H9 (cell line): ENCODE data around the gene ILF2. TPM values are rescaled to one million over a fixed set of nuclear protein-coding genes. Genes with fewer than 3 reads are reported as not detected.

Source experiments
- DNase-seq: peaks from one replicate; pipeline ENCODE4 v3.0.0-alpha.2; 2017
- H2AFZ ChIP-seq: one replicate; pipeline ENCODE4 v1.6.1; 2013; ENCODE audit warnings: mild to moderate bottlenecking, low read length, control low read depth, moderate library complexity
- H2AK5ac ChIP-seq: 2 replicates; pipeline ENCODE4 v1.6.1; 2013; ENCODE audit warnings: low read length, control low read depth, mixed read lengths; ENCODE audit not compliant: insufficient read length
- H2BK120ac ChIP-seq: one replicate; pipeline ENCODE4 v1.6.1; 2013; ENCODE audit warnings: low read depth, mild to moderate bottlenecking, low read length, control low read depth, inconsistent platforms; ENCODE audit not compliant: poor library complexity, severe bottlenecking
- H2BK12ac ChIP-seq: 2 replicates; pipeline ENCODE4 v1.6.1; 2013; ENCODE audit warnings: low read length, control low read depth, mixed read lengths, low read depth; ENCODE audit not compliant: insufficient read length
- H2BK15ac ChIP-seq: 2 replicates; pipeline ENCODE4 v1.6.1; 2013; ENCODE audit warnings: low read depth, low read length, control low read depth
- H2BK20ac ChIP-seq: one replicate; pipeline ENCODE4 v1.6.1; 2013; ENCODE audit warnings: low read depth, mild to moderate bottlenecking, low read length, control low read depth, inconsistent platforms; ENCODE audit not compliant: poor library complexity, severe bottlenecking
- H2BK5ac ChIP-seq: 2 replicates; pipeline ENCODE4 v1.6.1; 2013; ENCODE audit warnings: low read length, control low read depth, mixed read lengths; ENCODE audit not compliant: insufficient read length
- H3K14ac ChIP-seq: 2 replicates; pipeline ENCODE4 v1.6.1; 2013; ENCODE audit warnings: low read length, control low read depth; ENCODE audit not compliant: insufficient read depth
- H3K18ac ChIP-seq: 2 replicates; pipeline ENCODE4 v1.6.1; 2013; ENCODE audit warnings: low read depth, mild to moderate bottlenecking, mixed read lengths, low read length, control low read depth; ENCODE audit not compliant: insufficient read length
- H3K23ac ChIP-seq: 2 replicates; pipeline ENCODE4 v1.6.1; 2013; ENCODE audit warnings: low read length, control low read depth, mixed read lengths, low read depth; ENCODE audit not compliant: insufficient read length
- H3K23me2 ChIP-seq: 2 replicates; pipeline ENCODE4 v1.6.1; 2013; ENCODE audit warnings: low read depth, mild to moderate bottlenecking, mixed read lengths, low read length, control low read depth; ENCODE audit not compliant: insufficient read length, poor library complexity, severe bottlenecking
- H3K27ac ChIP-seq: 2 replicates; pipeline ENCODE4 v1.5.1; 2013; ENCODE audit warnings: low read length, control low read depth, mixed read lengths, low read depth; ENCODE audit not compliant: insufficient read length
- H3K27me3 ChIP-seq: 2 replicates; pipeline ENCODE4 v1.6.1; 2013; ENCODE audit warnings: low read length, control low read depth, inconsistent platforms; ENCODE audit not compliant: insufficient read depth
- H3K4ac ChIP-seq: 2 replicates; pipeline ENCODE4 v1.6.1; 2013; ENCODE audit warnings: low read depth, mild to moderate bottlenecking, control low read depth, inconsistent platforms, low read length, moderate library complexity
- H3K4me1 ChIP-seq: 2 replicates; pipeline ENCODE4 v1.6.1; 2013; ENCODE audit warnings: low read length, control low read depth, inconsistent platforms; ENCODE audit not compliant: insufficient read depth
- H3K4me2 ChIP-seq: 2 replicates; pipeline ENCODE4 v1.6.1; 2013; ENCODE audit warnings: low read length, control low read depth, mixed read lengths; ENCODE audit not compliant: insufficient read length, insufficient read depth
- H3K56ac ChIP-seq: 2 replicates; pipeline ENCODE4 v1.6.1; 2013; ENCODE audit warnings: low read depth, mild to moderate bottlenecking, mixed read lengths, low read length, control low read depth; ENCODE audit not compliant: insufficient read length
- H3K79me1 ChIP-seq: 2 replicates; pipeline ENCODE4 v1.6.1; 2013; ENCODE audit warnings: low read depth, mild to moderate bottlenecking, moderate library complexity, low read length, control low read depth, inconsistent platforms; ENCODE audit not compliant: insufficient read depth, poor library complexity, severe bottlenecking
- H3K79me2 ChIP-seq: 2 replicates; pipeline ENCODE4 v1.6.1; 2013; ENCODE audit warnings: low read length, control low read depth, inconsistent platforms; ENCODE audit not compliant: insufficient read depth
- H3K9ac ChIP-seq: 2 replicates; pipeline ENCODE4 v1.6.1; 2013; ENCODE audit warnings: low read length, control low read depth, mixed read lengths; ENCODE audit not compliant: insufficient read length; ENCODE audit errors: extremely low read depth
- H3K9me3 ChIP-seq: one replicate; pipeline ENCODE4 v1.6.1; 2013; ENCODE audit warnings: low read depth, low read length, inconsistent platforms; ENCODE audit not compliant: control insufficient read depth
- H3T11ph ChIP-seq: one replicate; pipeline ENCODE4 v1.6.1; 2013; ENCODE audit warnings: mild to moderate bottlenecking, low read length, control low read depth, inconsistent platforms
- H4K20me1 ChIP-seq: one replicate; pipeline ENCODE4 v1.6.1; 2013; ENCODE audit not compliant: control insufficient read depth, insufficient read length, insufficient read depth
- H4K5ac ChIP-seq: 2 replicates; pipeline ENCODE4 v1.6.1; 2013; ENCODE audit warnings: low read depth, mild to moderate bottlenecking, mixed read lengths, low read length, control low read depth; ENCODE audit not compliant: insufficient read length
- H4K8ac ChIP-seq: replicated peaks from 2 replicates; pipeline ENCODE4 v1.6.1; 2013; ENCODE audit warnings: low read length, control low read depth, mixed read lengths, low read depth; ENCODE audit not compliant: insufficient read length
- H4K91ac ChIP-seq: 2 replicates; pipeline ENCODE4 v1.6.1; 2013; ENCODE audit warnings: low read depth, mild to moderate bottlenecking, moderate library complexity, mixed read lengths, low read length, control low read depth; ENCODE audit not compliant: insufficient read length
- H3K27ac Mint-ChIP-seq, 3 experiments: 2 replicates in 2 of 3; 3 replicates in 1 of 3; pipeline ENCODE4 v1.8.0; 2020 to 2021; ENCODE audit warnings: mixed read lengths in 3 of 3, mild to moderate bottlenecking in 1 of 3, moderate library complexity in 1 of 3
- H3K27me3 Mint-ChIP-seq: 2 replicates; pipeline ENCODE4 v1.8.0; 2021; ENCODE audit warnings: low read depth, mild to moderate bottlenecking, moderate library complexity, mixed read lengths
- H3K36me3 Mint-ChIP-seq, 3 experiments: 2 replicates in 2 of 3; 3 replicates in 1 of 3; pipeline ENCODE4 v1.8.0; 2020 to 2021; ENCODE audit warnings: low read depth in 3 of 3, mixed read lengths in 3 of 3; ENCODE audit not compliant: insufficient read depth in 1 of 3
- H3K4me1 Mint-ChIP-seq, 2 experiments: 2 replicates each; pipeline ENCODE4 v1.8.0; 2020; ENCODE audit warnings: mixed read lengths in 2 of 2
- H3K4me3 Mint-ChIP-seq, 2 experiments: 2 replicates in 1 of 2; 3 replicates in 1 of 2; pipeline ENCODE4 v1.8.0; 2020 to 2021; ENCODE audit warnings: mild to moderate bottlenecking in 2 of 2, mixed read lengths in 2 of 2, moderate library complexity in 1 of 2
- H3K9me3 Mint-ChIP-seq, 2 experiments: 2 replicates in 1 of 2; 3 replicates in 1 of 2; pipeline ENCODE4 v1.8.0; 2020; ENCODE audit warnings: mild to moderate bottlenecking in 2 of 2, mixed read lengths in 2 of 2, moderate library complexity in 1 of 2
- CTCF ChIP-seq: fragments of 200-600 bp; sonication (generic); conservative IDR thresholded peaks from 3 replicates; pipeline ENCODE4 v1.8.0; 2021; ENCODE audit warnings: antibody characterized with exemption, mild to moderate bottlenecking
- WGBS: extraction: QIAGEN DNeasy Blood & Tissue Kit; methylation state at CpG from one replicate; pipeline ENCODE4 v1.1.7; 2013; ENCODE audit warnings: missing lambda C conversion rate, low lambda C conversion rate, mixed read lengths; ENCODE audit not compliant: insufficient read length; ENCODE audit errors: extremely low coverage; 5-methylcytosine and 5-hydroxymethylcytosine counted together
- total RNA-seq: library from RNA; stranded (reverse); gene quantifications from 2 replicates; pipeline ENCODE4 v1.2.1, GENCODE V29; 2021

Gene ILF2
- total RNA-seq, 1 experiment from 2014 or later: 357 TPM

- Histone ChIP-seq H3K18ac (no peak overlapping the region), H3K56ac (no peak overlapping the region), H3K4me1 (peaks cover 4% of the 10 kb centered on the region; the same call in 1 of the 2 replicates), H3K14ac (no peak overlapping the region), H4K20me1 (no peaks in the 10 kb centered on the region), H2AFZ (no peak overlapping the region), H3K23me2 (no peaks in the 10 kb centered on the region), H3T11ph (no peak overlapping the region), H2BK5ac (no peak overlapping the region), H2BK20ac (no peak overlapping the region), H3K79me1 (no peaks in the 10 kb centered on the region), H4K5ac (no peak overlapping the region), H3K9ac (no peak overlapping the region), H2BK15ac (no peak overlapping the region), H2BK12ac (no peak overlapping the region), H3K79me2 (no peaks in the 10 kb centered on the region), H2AK5ac (no peak overlapping the region), H3K9me3 (no peaks in the 10 kb centered on the region), H4K8ac (no peak overlapping the region), H3K4ac (no peak overlapping the region), H3K27ac (no peak overlapping the region), H3K23ac (no peak overlapping the region), H3K4me2 (no peak overlapping the region), H3K27me3 (no peaks in the 10 kb centered on the region), H2BK120ac (no peak overlapping the region), H4K91ac (no peak overlapping the region)
- no peak for DNase-seq
- Mint-ChIP-seq H3K27ac (no peak overlapping the region), H3K4me1 (peaks cover 23 to 48% of the 10 kb centered on the region in 2 experiments), H3K4me3 (no peak overlapping the region), H3K27me3 (no peaks in the 10 kb centered on the region; the same call in 1 of the 2 replicates), H3K36me3 (peaks cover 5 to 8% (median 5%) of the 10 kb centered on the region in 3 experiments; a peak in 5 of 7 replicates), H3K9me3 (no peaks in the 10 kb centered on the region)
- no CpG with 5 or more reads among the region's 7 CpGs for WGBS
- no peak for TF ChIP-seq CTCF
Observed at GRCh38 chr1:153614906-153615305, 55.9 kb downstream of the ILF2 start.
